Stimulated activated naive CD8-positive, alpha-beta T cell treated with anti-CD3 and anti-CD28 coated beads, Interleukin-15, Interleukin-2, amounts not matched to agents 100 ng/mL and 50 ng/mL, for 24 hours (primary cell): ENCODE measurements around the gene RASL12.
"Not testable (repeated sequence)": the region's sequence is repeated elsewhere in the genome, so short reads cannot be mapped to it uniquely, and the experiment has no call there.

Source experiments
- H3K27ac Mint-ChIP-seq: one replicate; pipeline ENCODE4 v1.8.0; 2021; ENCODE audit warnings: mild to moderate bottlenecking, mixed read lengths
- H3K27me3 Mint-ChIP-seq: one replicate; pipeline ENCODE4 v1.8.0; 2021; ENCODE audit warnings: mixed read lengths
- H3K36me3 Mint-ChIP-seq: one replicate; pipeline ENCODE4 v1.8.0; 2021; ENCODE audit warnings: low read depth, mixed read lengths
- H3K4me1 Mint-ChIP-seq: one replicate; pipeline ENCODE4 v1.8.0; 2021; ENCODE audit warnings: low read depth, mixed read lengths
- H3K4me3 Mint-ChIP-seq: one replicate; pipeline ENCODE4 v1.8.0; 2021; ENCODE audit warnings: mild to moderate bottlenecking, mixed read lengths
- H3K9me3 Mint-ChIP-seq: one replicate; pipeline ENCODE4 v1.8.0; 2021; ENCODE audit warnings: mixed read lengths

RASL12 gene

DNA sequence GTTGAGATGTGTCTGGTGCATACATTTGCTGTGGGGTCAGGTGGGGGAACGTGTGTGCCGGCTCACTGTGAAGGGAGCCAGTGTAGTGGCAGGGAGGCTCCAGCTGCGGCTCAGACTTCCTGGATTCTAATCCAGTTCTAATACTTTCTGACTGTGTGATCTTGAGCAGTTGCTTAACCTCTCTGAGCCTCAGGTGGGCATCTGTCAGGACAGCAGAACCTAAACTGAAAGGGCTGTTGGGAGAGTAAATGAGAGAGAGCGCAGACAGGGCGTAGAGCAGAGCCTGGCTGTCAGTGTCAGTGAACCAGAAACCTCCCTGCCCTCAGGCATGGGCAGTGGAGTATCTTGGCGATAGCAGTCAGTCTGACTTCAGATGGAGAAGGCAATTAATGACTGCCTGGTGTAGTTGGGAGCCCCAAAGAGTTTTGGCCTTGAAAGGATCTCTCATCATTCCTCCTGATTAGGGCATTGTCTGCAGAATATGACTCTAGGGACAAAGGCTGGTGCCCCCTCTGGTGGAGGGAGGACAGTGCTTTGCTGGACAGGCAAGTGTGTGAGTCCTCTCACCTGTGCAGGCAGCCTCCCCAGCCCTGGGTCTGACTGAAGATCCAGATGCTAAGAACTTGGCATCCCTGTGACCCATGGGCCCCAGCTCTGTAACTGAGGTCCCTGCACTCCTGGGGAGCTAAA, 18.3 kb upstream of the RASL12 start:
- no peaks in the 10 kb centered on the region for H3K9me3 Mint-ChIP-seq
- no peaks in the 10 kb centered on the region for H3K27me3 Mint-ChIP-seq
- no peak overlapping the region for H3K27ac Mint-ChIP-seq
- H3K4me1 Mint-ChIP-seq: peaks cover 16% of the 10 kb centered on the region
- H3K36me3 Mint-ChIP-seq: no peaks in the 10 kb centered on the region
- H3K4me3 Mint-ChIP-seq: no peak overlapping the region

DNA sequence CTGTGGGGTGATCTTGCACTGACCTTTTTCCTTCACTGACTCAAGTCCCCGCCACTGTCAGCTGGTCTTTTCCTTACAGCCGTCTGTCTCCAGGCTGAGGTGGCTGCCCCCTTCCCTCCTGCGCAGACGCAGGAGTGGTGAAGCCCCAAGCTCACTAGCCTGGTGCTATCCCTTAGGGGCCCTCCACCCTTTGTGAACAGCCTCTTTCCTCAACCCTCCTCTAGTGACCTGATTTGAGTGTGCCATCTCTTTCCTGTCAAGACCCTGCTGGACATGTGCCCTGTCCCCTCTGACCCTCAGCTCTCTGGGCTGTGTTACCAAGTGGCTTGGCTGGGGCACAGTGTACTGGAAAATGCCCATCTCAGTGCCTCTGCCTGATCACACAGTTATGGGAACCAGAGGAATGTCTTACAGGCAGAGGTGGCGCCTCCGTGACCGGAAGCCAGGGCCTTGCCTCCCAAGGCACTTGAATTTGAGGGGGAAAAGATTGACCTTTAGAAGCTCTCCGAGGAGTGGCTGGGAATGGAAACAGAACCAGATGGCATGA, 17.5 kb upstream of the RASL12 start:
- Mint-ChIP-seq H3K4me1 (peaks cover 16% of the 10 kb centered on the region), H3K36me3 (no peaks in the 10 kb centered on the region), H3K9me3 (no peaks in the 10 kb centered on the region), H3K27me3 (no peaks in the 10 kb centered on the region), H3K4me3 (no peak overlapping the region), H3K27ac (no peak overlapping the region)

DNA sequence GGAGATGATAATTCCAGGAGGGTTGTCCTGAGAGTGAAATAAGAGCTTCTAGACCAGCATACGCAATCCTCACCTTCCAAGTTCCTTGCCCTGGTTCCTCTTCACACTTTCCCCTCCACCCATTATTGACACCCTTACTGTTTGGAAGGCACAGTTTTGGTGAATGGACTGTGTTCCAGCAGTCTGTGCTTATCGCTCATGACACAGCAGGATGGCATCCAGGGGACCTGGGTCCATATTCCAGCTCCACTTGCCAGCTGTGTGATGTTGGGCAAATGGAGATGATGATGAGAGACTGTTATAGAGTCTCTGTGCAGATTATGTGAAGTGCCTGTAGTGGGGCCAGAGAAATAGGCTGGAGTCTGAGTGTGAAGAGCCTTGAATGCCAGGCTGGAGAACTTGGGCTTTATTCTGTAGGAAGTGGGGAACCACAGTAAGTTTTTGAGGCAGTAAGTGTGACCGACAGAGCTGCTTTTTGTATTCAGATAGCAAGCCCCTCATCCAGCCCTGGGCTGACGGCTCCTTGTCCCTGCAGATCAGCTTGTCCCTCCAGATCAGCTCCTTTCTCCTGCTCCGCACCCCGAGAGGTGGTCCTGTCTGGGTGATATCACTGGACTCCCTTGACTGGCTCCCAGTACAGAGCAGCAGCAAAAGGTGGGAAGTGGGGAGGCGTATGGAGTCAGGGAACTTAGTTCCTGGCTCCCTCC, 16.9 kb upstream of the RASL12 start:
- Mint-ChIP-seq H3K4me1 (peaks cover 16% of the 10 kb centered on the region), H3K36me3 (no peaks in the 10 kb centered on the region), H3K9me3 (no peaks in the 10 kb centered on the region), H3K4me3 (no peak overlapping the region), H3K27ac (no peak overlapping the region), H3K27me3 (no peaks in the 10 kb centered on the region)

DNA sequence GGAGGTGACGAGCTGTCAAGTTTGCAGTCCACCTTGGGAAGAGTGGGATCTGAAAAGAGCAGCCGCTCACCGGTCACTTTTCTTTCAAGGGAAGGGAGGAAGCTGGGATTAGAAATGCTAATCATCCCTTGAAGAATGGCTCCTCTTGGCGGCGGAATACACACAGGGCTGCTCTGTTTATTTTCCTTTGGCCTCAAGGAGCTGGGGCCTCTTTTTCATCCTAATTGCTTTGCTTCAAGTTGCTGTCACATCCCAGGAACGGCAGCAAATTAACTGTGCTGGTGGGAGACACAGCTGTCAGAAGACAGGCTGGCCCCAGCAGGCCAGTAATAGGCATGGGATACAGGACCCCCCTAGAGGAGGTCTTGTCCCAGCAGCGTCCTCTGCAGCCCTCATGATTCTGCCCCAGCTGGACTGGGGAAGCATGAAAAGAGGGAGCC, 15.5 kb upstream of the RASL12 start:
- Mint-ChIP-seq H3K36me3 (no peaks in the 10 kb centered on the region), H3K4me1 (peaks cover 16% of the 10 kb centered on the region), H3K4me3 (no peak overlapping the region), H3K27me3 (peaks cover 4% of the 10 kb centered on the region), H3K27ac (no peak overlapping the region), H3K9me3 (no peaks in the 10 kb centered on the region)

DNA sequence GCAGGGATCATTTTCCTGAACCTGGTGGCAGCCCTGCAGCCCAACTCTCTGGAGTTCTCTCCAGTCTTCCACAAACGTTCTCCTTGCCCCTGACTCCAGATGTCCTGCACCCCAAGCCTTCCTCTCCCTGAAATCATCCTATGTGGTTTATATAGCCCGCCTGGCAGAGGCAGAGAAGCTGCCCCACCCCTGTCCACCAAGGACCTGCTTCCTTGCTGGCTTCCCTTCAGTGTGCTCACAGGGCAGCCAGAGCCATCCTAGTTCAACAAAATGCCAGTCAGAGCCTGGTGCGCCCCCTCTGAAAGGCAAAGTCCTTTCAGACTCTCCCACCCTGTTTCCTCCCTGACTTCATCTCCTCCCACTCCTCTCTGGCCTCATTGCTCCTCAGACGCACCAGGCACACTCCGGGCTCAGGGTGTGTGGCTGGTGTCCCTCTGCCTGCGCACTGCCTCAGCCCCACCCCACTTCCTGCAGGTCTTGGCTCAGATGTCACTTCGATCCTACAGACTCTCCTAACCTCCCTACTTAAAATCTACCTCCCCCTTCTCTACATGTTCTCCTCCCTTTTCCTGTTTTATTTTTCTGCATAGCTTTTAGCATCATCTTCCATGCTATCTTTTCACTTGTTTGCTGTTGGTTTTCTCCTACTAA, 14.6 kb upstream of the RASL12 start:
- no peaks in the 10 kb centered on the region for H3K9me3 Mint-ChIP-seq
- H3K27ac Mint-ChIP-seq: peak overlapping the region; percentile 34
- peaks cover 20% of the 10 kb centered on the region for H3K4me1 Mint-ChIP-seq
- H3K36me3 Mint-ChIP-seq: no peaks in the 10 kb centered on the region
- no peak overlapping the region for H3K4me3 Mint-ChIP-seq
- H3K27me3 Mint-ChIP-seq: peaks cover 10% of the 10 kb centered on the region

DNA sequence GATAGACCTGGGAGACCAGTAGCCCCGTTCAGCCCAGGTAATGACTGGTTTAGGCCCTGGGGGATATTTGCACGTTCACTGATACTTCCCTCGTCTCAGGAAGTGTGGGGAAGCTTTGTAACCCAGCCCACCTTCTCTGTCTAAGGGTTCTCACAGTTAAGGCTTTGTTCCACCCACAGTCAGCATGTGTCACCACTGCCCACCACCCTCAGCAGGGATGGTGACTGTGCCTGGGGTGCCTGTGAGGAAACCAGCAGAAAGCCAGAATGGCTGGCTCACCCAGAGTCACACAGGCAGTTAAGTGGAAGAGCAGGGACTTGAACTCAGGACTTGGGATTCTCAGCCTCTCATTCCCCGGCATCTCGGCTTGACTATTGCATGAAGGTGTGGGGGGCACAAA, 14.0 kb upstream of the RASL12 start:
- Mint-ChIP-seq H3K36me3 (no peaks in the 10 kb centered on the region), H3K27me3 (peaks cover 10% of the 10 kb centered on the region), H3K27ac (no peak overlapping the region)

DNA sequence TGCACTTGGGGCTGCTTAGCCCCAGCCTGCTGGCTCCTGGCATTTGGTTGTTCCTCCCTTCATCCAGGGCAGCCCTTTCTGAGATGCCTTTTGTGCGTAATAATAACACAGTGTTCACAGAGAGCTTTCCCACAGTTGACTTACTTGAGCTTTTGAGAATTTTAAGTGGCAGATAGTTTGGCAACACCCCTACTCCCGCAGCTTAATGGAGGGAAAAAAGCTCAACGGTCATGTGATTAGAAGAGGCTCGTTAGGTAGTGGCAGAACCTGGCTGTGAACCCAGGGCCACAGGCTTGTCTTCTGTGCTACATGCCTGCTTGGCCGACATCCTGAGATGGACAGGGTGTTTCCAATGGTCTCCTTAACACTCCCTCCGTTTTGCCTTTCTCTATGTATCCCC, 13.5 kb upstream of the RASL12 start:
- Mint-ChIP-seq H3K36me3 (no peaks in the 10 kb centered on the region), H3K4me3 (no peak overlapping the region), H3K27me3 (peaks cover 14% of the 10 kb centered on the region), H3K4me1 (peaks cover 20% of the 10 kb centered on the region), H3K9me3 (no peaks in the 10 kb centered on the region), H3K27ac (no peak overlapping the region)

More for the DNA sequence above, 14.0 kb upstream of the RASL12 start:
- no peak overlapping the region for H3K4me3 Mint-ChIP-seq
- peaks cover 20% of the 10 kb centered on the region for H3K4me1 Mint-ChIP-seq
- H3K9me3 Mint-ChIP-seq: no peaks in the 10 kb centered on the region

DNA sequence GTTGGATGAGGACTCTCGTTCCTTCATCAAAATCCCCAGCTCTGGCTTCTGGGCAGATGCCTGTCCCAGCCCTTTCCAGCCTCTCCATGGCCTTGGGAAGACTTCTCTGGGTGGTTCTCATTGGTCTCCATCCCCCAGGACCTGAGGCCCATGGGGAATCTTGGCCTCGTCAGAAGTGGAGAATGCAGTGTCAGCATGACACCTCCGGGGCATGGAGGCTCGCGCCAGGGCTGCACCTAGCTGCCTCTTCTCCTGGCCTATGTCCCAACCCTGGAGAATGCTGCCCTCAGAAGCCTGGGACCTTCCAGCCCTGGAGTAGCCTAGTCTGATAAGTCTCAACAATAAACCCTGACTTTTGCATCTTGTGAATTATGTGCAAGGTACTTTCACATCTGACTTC, 11.8 kb upstream of the RASL12 start:
- H3K9me3 Mint-ChIP-seq: no peaks in the 10 kb centered on the region
- H3K27ac Mint-ChIP-seq: no peak overlapping the region
- peaks cover 17% of the 10 kb centered on the region for H3K27me3 Mint-ChIP-seq
- no peaks in the 10 kb centered on the region for H3K36me3 Mint-ChIP-seq
- H3K4me1 Mint-ChIP-seq: peaks cover 20% of the 10 kb centered on the region
- no peak overlapping the region for H3K4me3 Mint-ChIP-seq

DNA sequence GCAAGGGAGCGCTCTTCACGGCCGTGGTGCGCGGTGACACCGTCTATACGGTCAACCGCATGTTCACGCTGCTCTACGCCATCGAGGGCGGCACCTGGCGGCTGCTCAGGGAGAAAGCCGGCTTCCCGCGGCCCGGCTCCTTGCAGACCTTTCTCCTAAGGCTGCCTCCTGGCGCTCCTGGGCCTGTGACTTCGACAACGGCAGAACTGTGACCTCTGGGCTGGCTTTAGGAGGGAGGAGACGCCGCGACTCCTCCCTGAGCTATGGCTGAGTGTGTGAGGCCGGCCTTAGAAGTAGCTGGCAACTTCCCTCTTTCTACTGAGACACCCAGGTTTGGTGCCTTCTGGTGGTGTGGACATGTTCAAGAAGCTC, 10.2 kb upstream of the RASL12 start:
- Mint-ChIP-seq H3K4me1 (peaks cover 19% of the 10 kb centered on the region), H3K27me3 (peaks cover 17% of the 10 kb centered on the region), H3K36me3 (no peaks in the 10 kb centered on the region)

DNA sequence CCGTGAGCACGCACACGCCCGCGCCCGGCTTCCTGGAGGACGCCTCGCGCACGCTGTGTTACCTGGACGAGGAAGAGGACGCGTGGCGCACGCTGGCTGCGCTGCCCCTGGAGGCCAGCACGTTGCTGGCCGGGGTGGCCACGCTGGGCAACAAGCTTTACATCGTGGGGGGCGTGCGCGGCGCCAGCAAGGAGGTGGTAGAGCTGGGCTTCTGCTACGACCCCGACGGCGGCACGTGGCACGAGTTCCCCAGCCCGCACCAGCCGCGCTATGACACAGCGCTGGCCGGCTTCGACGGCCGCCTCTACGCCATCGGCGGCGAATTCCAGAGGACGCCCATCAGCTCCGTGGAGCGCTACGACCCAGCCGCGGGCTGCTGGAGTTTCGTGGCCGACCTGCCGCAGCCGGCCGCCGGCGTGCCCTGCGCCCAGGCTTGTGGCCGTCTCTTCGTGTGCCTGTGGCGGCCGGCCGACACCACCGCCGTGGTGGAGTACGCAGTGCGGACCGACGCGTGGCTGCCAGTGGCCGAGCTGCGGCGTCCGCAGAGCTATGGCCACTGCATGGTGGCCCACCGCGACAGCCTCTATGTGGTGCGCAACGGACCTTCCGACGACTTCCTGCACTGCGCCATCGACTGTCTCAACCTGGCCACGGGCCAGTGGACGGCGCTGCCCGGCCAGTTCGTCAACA, 9.6 kb upstream of the RASL12 start:
- Mint-ChIP-seq H3K4me3 (no peak overlapping the region), H3K9me3 (no peaks in the 10 kb centered on the region), H3K36me3 (no peaks in the 10 kb centered on the region), H3K27ac (no peak overlapping the region), H3K4me1 (peaks cover 14% of the 10 kb centered on the region), H3K27me3 (peaks cover 17% of the 10 kb centered on the region)

More for the DNA sequence above, 10.2 kb upstream of the RASL12 start:
- Mint-ChIP-seq H3K27ac (no peak overlapping the region), H3K4me3 (no peak overlapping the region), H3K9me3 (no peaks in the 10 kb centered on the region)

DNA sequence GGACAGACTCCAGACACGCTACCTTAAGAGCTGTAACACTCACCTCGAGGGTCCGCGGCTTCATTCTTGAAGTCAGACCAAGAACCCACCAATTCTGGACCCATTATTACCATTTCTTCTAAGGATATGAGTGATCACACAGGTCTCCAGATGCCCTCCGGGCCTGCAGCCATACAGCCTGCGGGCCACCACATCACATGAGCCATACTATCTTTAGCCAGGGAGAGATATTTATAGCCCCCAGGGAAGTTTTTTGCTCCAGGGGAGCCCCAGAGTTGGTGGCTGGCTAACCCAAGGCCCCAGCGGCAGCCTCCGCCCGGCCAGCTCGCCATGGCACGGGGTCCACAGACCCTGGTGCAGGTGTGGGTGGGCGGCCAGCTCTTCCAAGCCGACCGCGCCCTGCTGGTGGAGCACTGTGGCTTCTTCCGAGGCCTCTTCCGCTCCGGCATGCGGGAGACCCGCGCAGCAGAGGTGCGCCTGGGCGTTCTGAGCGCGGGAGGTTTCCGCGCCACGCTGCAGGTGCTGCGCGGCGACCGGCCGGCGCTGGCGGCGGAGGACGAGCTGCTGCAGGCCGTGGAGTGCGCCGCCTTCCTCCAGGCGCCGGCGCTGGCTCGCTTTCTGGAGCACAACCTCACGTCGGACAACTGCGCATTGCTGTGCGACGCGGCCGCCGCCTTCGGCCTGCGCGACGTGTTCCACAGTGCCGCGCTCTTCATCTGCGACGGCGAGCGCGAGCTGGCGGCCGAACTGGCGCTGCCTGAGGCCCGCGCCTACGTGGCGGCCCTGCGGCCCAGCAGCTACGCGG, 8.9 kb upstream of the RASL12 start, which contains the start of gene KBTBD13:
KBTBD13 (plus strand) TSS at position 261 of the 805 bp plus-strand sequence; CDS start at position 331, 70 bp downstream.
- Mint-ChIP-seq H3K9me3 (no peaks in the 10 kb centered on the region), H3K27ac (no peak within 1 kb of the TSS), H3K4me3 (no peak within 1 kb of the TSS), H3K27me3 (peaks cover 17% of the 10 kb centered on the region), H3K36me3 (no peaks in the 10 kb centered on the region), H3K4me1 (peaks cover 6% of the 10 kb centered on the region)

DNA sequence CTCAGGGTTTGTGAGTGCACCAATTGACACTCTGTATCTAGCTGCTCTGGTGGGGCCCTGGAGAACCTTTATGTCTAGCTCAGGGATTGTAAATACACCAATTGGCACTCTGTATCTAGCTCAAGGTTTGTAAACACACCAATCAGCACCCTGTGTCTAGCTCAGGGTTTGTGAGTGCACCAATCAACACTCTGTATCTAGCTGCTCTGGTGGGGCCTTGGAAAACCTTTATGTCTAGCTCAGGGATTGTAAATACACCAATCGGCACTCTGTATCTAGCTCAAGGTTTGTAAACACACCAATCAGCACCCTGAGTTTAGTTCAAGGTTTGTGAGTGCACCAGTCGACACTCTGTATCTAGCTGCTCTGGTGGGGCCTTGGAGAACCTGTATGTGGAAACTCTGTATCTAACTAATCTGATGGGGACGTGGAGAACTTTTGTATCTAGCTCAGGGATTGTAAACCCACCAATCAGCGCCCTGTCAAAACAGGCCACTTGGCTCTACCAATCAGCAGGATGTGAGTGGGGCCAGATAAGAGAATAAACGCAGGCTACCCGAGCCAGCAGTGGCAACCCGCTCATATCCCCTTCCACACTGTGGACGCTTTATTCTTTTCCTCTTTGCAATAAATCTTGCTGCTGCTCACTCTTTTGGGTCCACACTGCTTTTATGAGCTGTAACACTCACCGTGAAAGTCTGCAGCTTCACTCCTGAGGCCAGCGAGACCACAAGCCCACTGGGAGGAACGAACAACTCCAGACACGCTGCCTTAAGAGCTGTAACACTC, 8.0 kb upstream of the RASL12 start:
- H3K27me3 Mint-ChIP-seq: peaks cover 17% of the 10 kb centered on the region
- H3K4me1 Mint-ChIP-seq, H3K36me3 Mint-ChIP-seq, H3K4me3 Mint-ChIP-seq, H3K27ac Mint-ChIP-seq, H3K9me3 Mint-ChIP-seq: not testable (repeated sequence)

DNA sequence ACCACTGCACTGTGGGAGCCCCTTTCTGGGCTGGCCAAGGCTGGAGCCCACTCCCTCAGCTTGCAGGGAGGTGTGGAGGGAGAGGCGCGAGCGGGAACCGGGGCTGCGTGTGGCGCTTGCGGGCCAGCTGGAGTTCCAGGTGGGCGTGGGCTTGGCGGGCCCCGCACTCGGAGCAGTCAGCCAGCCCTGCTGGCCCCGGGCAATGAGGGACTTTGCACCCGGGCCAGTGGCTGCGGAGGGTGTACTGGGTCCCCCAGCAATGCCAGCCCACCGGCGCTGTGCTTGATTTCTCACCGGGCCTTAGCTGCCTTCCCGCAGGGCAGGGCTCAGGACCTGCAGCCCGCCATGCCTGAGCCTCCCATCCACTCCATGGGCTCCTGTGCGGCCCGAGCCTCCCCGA, 7.2 kb upstream of the RASL12 start:
- H3K27me3 Mint-ChIP-seq: peaks cover 17% of the 10 kb centered on the region

More for the DNA sequence above, 7.2 kb upstream of the RASL12 start:
- not testable (repeated sequence) for H3K27ac Mint-ChIP-seq, H3K9me3 Mint-ChIP-seq, H3K36me3 Mint-ChIP-seq, H3K4me3 Mint-ChIP-seq, H3K4me1 Mint-ChIP-seq
